ENCODE measurements around the gene OGDH.

OGDH gene

DNA sequence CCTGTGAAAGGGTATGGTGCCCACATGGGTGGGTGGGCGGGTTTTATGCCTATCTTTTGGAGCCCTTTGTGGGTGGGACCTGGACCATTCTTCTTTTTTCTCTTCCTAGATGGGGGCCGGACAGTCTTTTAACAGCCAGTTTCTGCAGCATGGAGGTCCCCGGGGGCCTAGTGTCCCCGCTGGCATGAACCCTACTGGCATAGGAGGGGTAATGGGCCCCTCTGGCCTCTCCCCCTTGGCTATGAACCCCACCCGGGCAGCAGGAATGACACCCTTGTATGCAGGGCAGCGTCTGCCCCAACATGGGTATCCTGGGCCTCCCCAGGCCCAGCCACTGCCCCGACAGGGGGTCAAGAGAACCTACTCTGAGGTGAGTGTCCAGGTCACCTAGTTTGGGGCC, 151.3 kb downstream of the OGDH start:
- Histone ChIP-seq H3K9me3 (ENCODE audit: low read length) (no peaks in the 10 kb centered on the region), H3K4me1 (ENCODE audit: insufficient read depth, low read length) (no peaks in the 10 kb centered on the region), H2AFZ (ENCODE audit: low read depth, low read length) (no peak overlapping the region), H3K36me3 (ENCODE audit: insufficient read depth, low read length) (peaks cover 53% of the 10 kb centered on the region), H3K27me3 (ENCODE audit: insufficient read depth, low read length) (no peaks in the 10 kb centered on the region), H3K4me3 (ENCODE audit: low read length) (no peak overlapping the region)
